ENCODE measurements around the gene LRRC74A. TPM values are rescaled to one million over a fixed set of nuclear protein-coding genes. Genes with fewer than 3 reads are reported as not detected.

LRRC74A gene
- total and polyA plus RNA-seq, 2 experiments from 2014 or later, result not detected

- H3K4me1 ChIP-seq (ENCODE audit: insufficient read depth), result no peaks in the 10 kb centered on the region
Measured at GRCh38 chr14:76778546-76779215, 47.5 kb upstream of the LRRC74A start.

GRCh38 chr14:76779221-76780057 is 46.8 kb upstream of the LRRC74A start:
- H2AFZ ChIP-seq, result no peak overlapping the region
- no peaks in the 10 kb centered on the region for H3K27me3 ChIP-seq (ENCODE audit: insufficient read depth)
- no peak overlapping the region for H3K4me3 ChIP-seq
- no peaks in the 10 kb centered on the region for H3K9me2 ChIP-seq (ENCODE audit: insufficient read depth)
- no peaks in the 10 kb centered on the region for H3K4me1 ChIP-seq (ENCODE audit: insufficient read depth)
- Mint-ChIP-seq H3K27ac (no peak overlapping the region), H3K4me3 (no peak overlapping the region), H3K4me1 (peaks cover 24% of the 10 kb centered on the region), H3K9me3 (no peaks in the 10 kb centered on the region), H3K27me3 (ENCODE audit: insufficient read depth, low read depth, poor library complexity) (peaks cover 15% of the 10 kb centered on the region), H3K36me3 (ENCODE audit: low read depth) (peaks cover 19% of the 10 kb centered on the region; the same call in 2 of the 3 replicates)
- 0 out of 2 replicates have a peak, but pooled peaks cover 3% of the 10 kb centered on the region for H4K20me1 ChIP-seq (replicated peaks; ENCODE audit: insufficient read depth)
- TF ChIP-seq POLR2AphosphoS5 (IDR thresholded peaks at IDR 0.05; ENCODE audit: low read depth), result no peak
- TF ChIP-seq EZH2phosphoT487 (IDR thresholded peaks at IDR 0.05; ENCODE audit: unreplicated experiment), result no peak
- no peak for TF ChIP-seq JUNB (IDR thresholded peaks at IDR 0.05; ENCODE audit: unreplicated experiment)
- no peak overlapping the region for H3K27ac ChIP-seq (ENCODE audit: low read depth)
- H3K79me2 ChIP-seq (replicated peaks; ENCODE audit: insufficient read depth), result no peaks in the 10 kb centered on the region
- H3K36me3 ChIP-seq (ENCODE audit: insufficient read depth), result peaks cover 4% of the 10 kb centered on the region; the same call in 1 of the 2 replicates
- DNase-seq (ENCODE audit: low spot score), result no peak
- no peaks in the 10 kb centered on the region for H3F3A ChIP-seq (replicated peaks; ENCODE audit: low read depth)
- no peak for ATAC-seq
- H3K4me2 ChIP-seq, result no peak overlapping the region

More at GRCh38 chr14:76778546-76779215, 47.5 kb upstream of the LRRC74A start:
- Histone ChIP-seq H3K4me3 (no peak overlapping the region), H3K4me2 (no peak overlapping the region), H3K36me3 (ENCODE audit: insufficient read depth) (peaks cover 3% of the 10 kb centered on the region; the same call in 1 of the 2 replicates), H3K27ac (ENCODE audit: low read depth) (no peak overlapping the region), H4K20me1 (replicated peaks; ENCODE audit: insufficient read depth) (0 out of 2 replicates have a peak, but pooled peaks cover 3% of the 10 kb centered on the region), H3K27me3 (ENCODE audit: insufficient read depth) (no peaks in the 10 kb centered on the region), H3K9me2 (ENCODE audit: insufficient read depth) (no peaks in the 10 kb centered on the region), H2AFZ (no peak overlapping the region), H3K79me2 (replicated peaks; ENCODE audit: insufficient read depth) (no peaks in the 10 kb centered on the region), H3F3A (replicated peaks; ENCODE audit: low read depth) (no peaks in the 10 kb centered on the region)
- no peak for TF ChIP-seq STAT1 (IDR thresholded peaks at IDR 0.05; ENCODE audit: unreplicated experiment)
- H3K36me3 Mint-ChIP-seq (ENCODE audit: low read depth), result peaks cover 19% of the 10 kb centered on the region; the same call in 2 of the 3 replicates
- H3K9me3 Mint-ChIP-seq, result no peaks in the 10 kb centered on the region
- no peak for DNase-seq (ENCODE audit: low spot score)
- no peak for ATAC-seq
- no peak overlapping the region for H3K4me3 Mint-ChIP-seq
- peaks cover 18% of the 10 kb centered on the region for H3K27me3 Mint-ChIP-seq (ENCODE audit: insufficient read depth, low read depth, poor library complexity)
- H3K27ac Mint-ChIP-seq, result no peak overlapping the region
- H3K4me1 Mint-ChIP-seq, result peaks cover 27% of the 10 kb centered on the region

GRCh38 chr14:76780058-76780345 is 46.2 kb upstream of the LRRC74A start:
- Mint-ChIP-seq H3K9me3 (no peaks in the 10 kb centered on the region), H3K36me3 (ENCODE audit: low read depth) (peaks cover 21% of the 10 kb centered on the region; the same call in 2 of the 3 replicates), H3K27ac (no peak overlapping the region), H3K27me3 (ENCODE audit: insufficient read depth, low read depth, poor library complexity) (peaks cover 15% of the 10 kb centered on the region), H3K4me3 (no peak overlapping the region), H3K4me1 (peaks cover 26% of the 10 kb centered on the region)
- ATAC-seq, result no peak
- Histone ChIP-seq H3F3A (replicated peaks; ENCODE audit: low read depth) (no peaks in the 10 kb centered on the region), H3K9me2 (ENCODE audit: insufficient read depth) (no peaks in the 10 kb centered on the region), H3K4me3 (no peak overlapping the region), H3K4me2 (no peak overlapping the region), H3K27ac (ENCODE audit: low read depth) (no peak overlapping the region), H3K79me2 (replicated peaks; ENCODE audit: insufficient read depth) (no peaks in the 10 kb centered on the region), H3K36me3 (ENCODE audit: insufficient read depth) (peaks cover 4% of the 10 kb centered on the region; the same call in 1 of the 2 replicates), H3K4me1 (ENCODE audit: insufficient read depth) (no peaks in the 10 kb centered on the region), H4K20me1 (replicated peaks; ENCODE audit: insufficient read depth) (0 out of 2 replicates have a peak, but pooled peaks cover 3% of the 10 kb centered on the region), H2AFZ (no peak overlapping the region), H3K27me3 (ENCODE audit: insufficient read depth) (no peaks in the 10 kb centered on the region)
- no peak for DNase-seq (ENCODE audit: low spot score)
- TF ChIP-seq POLR2AphosphoS5 (IDR thresholded peaks at IDR 0.05; ENCODE audit: low read depth), result no peak
- TF ChIP-seq STAT1 (IDR thresholded peaks at IDR 0.05; ENCODE audit: unreplicated experiment), result no peak
- no peak for TF ChIP-seq NANOG (IDR thresholded peaks at IDR 0.05; ENCODE audit: borderline replicate concordance)
- TF ChIP-seq ZNF114 (CRISPR knock-in tag; IDR thresholded peaks at IDR 0.05), result no peak
- no peak for TF ChIP-seq CTCF (conservative IDR thresholded peaks at IDR 0.05; ENCODE audit: low read depth in 2 of 2)
- TF ChIP-seq ETS1 (IDR thresholded peaks at IDR 0.05), result no peak
- TF ChIP-seq EZH2 (IDR thresholded peaks at IDR 0.05; ENCODE audit: low read depth, unreplicated experiment), result no peak
- TF ChIP-seq REST (IDR thresholded peaks at IDR 0.05; ENCODE audit: unreplicated experiment), result no peak
- TF ChIP-seq CREB1 (CRISPR knock-in tag; IDR thresholded peaks at IDR 0.05; ENCODE audit: low read depth), result no peak
